GM23338 (cell line): ENCODE measurements around the gene WASF2. TPM values are rescaled to one million over a fixed set of nuclear protein-coding genes. Genes with fewer than 3 reads are reported as not detected.

Experiments used
- ATAC-seq: fragments of 200-7000 bp; cut with Tn5 transposase; 3 replicates; pipeline ENCODE4 v1.9.1; 2020
- DNase-seq: peaks from one replicate; pipeline ENCODE4 v3.0.0-alpha.2; 2015; ENCODE audit warnings: low spot score
- H2AFZ ChIP-seq: fragments of 200-600 bp; sonication (generic); 2 replicates; pipeline ENCODE4 v1.8.0; 2016; ENCODE audit warnings: antibody characterized with exemption, mild to moderate bottlenecking, moderate library complexity
- H3F3A ChIP-seq: fragments of 200-600 bp; sonication (generic); replicated peaks from 2 replicates; pipeline ENCODE4 v1.8.0; 2017; ENCODE audit warnings: antibody characterized with exemption, mixed run types, low read depth
- H3K27ac ChIP-seq: fragments of 200-600 bp; sonication (generic); 2 replicates; pipeline ENCODE4 v1.6.1; 2016; ENCODE audit warnings: low read depth
- H3K27me3 ChIP-seq: fragments of 200-600 bp; sonication (generic); 2 replicates; pipeline ENCODE4 v1.8.0; 2016; ENCODE audit warnings: mild to moderate bottlenecking, mixed run types, moderate library complexity; ENCODE audit not compliant: insufficient read depth
- H3K36me3 ChIP-seq: fragments of 200-600 bp; sonication (generic); 2 replicates; pipeline ENCODE4 v1.8.0; 2016; ENCODE audit warnings: mild to moderate bottlenecking; ENCODE audit not compliant: insufficient read depth
- H3K4me1 ChIP-seq: fragments of 200-600 bp; sonication (generic); 2 replicates; pipeline ENCODE4 v1.8.0; 2016; ENCODE audit warnings: mild to moderate bottlenecking, moderate library complexity; ENCODE audit not compliant: insufficient read depth
- H3K4me2 ChIP-seq: fragments of 200-600 bp; sonication (generic); 2 replicates; pipeline ENCODE4 v1.7.1; 2017; ENCODE audit warnings: mixed run types
- H3K4me3 ChIP-seq: fragments of 200-600 bp; sonication (generic); 2 replicates; pipeline ENCODE4 v1.6.1; 2016; ENCODE audit warnings: mixed run types
- H3K79me2 ChIP-seq: fragments of 200-600 bp; sonication (generic); replicated peaks from 2 replicates; pipeline ENCODE4 v1.8.0; 2017; ENCODE audit warnings: mild to moderate bottlenecking; ENCODE audit not compliant: insufficient read depth
- H3K9me2 ChIP-seq: fragments of 200-600 bp; sonication (generic); 2 replicates; pipeline ENCODE4 v1.8.0; 2017; ENCODE audit not compliant: insufficient read depth
- H4K20me1 ChIP-seq: fragments of 200-600 bp; sonication (generic); replicated peaks from 2 replicates; pipeline ENCODE4 v1.8.0; 2017; ENCODE audit warnings: mild to moderate bottlenecking; ENCODE audit not compliant: insufficient read depth
- H3K27ac Mint-ChIP-seq: 2 replicates; pipeline ENCODE4 v1.8.0; 2020; ENCODE audit warnings: inconsistent platforms, mild to moderate bottlenecking, moderate library complexity, mixed read lengths
- H3K27me3 Mint-ChIP-seq: 3 replicates; pipeline ENCODE4 v1.8.0; 2022; ENCODE audit warnings: low read depth, mild to moderate bottlenecking, moderate library complexity, mixed read lengths, inconsistent platforms; ENCODE audit not compliant: insufficient read depth, poor library complexity
- H3K36me3 Mint-ChIP-seq: 3 replicates; pipeline ENCODE4 v1.8.0; 2021; ENCODE audit warnings: low read depth, mild to moderate bottlenecking, inconsistent platforms, moderate library complexity, mixed read lengths
- H3K4me1 Mint-ChIP-seq: 3 replicates; pipeline ENCODE4 v1.8.0; 2020; ENCODE audit warnings: mild to moderate bottlenecking, inconsistent platforms, mixed read lengths
- H3K4me3 Mint-ChIP-seq: 3 replicates; pipeline ENCODE4 v1.8.0; 2021; ENCODE audit warnings: moderate library complexity, mild to moderate bottlenecking, inconsistent platforms, mixed read lengths
- H3K9me3 Mint-ChIP-seq: 3 replicates; pipeline ENCODE4 v1.8.0; 2020; ENCODE audit warnings: moderate library complexity, mild to moderate bottlenecking, inconsistent platforms, mixed read lengths
- CREB1 ChIP-seq: fragments of 250-450 bp; sonication (Bioruptor Pico); IDR thresholded peaks from 2 replicates; pipeline ENCODE4 v1.5.0; 2020; ENCODE audit warnings: low read depth, mild to moderate bottlenecking, moderate library complexity
- CTCF ChIP-seq, 2 experiments: fragments of 200-600 bp in 1 of 2; sonication (generic) in 1 of 2; conservative IDR thresholded peaks; 2 replicates each; pipeline versions ENCODE4 v1.5.1 to v1.6.1; 2016 to 2017; ENCODE audit warnings: antibody characterized with exemption in 2 of 2, low read depth in 2 of 2, mild to moderate bottlenecking in 2 of 2, moderate library complexity in 1 of 2
- EZH2 ChIP-seq: fragments of 200-600 bp; sonication (generic); IDR thresholded peaks from one replicate; pipeline ENCODE4 v1.8.0; 2017; ENCODE audit warnings: antibody characterized with exemption, mild to moderate bottlenecking, low read depth; ENCODE audit not compliant: unreplicated experiment
- EZH2phosphoT487 ChIP-seq: fragments of 200-600 bp; sonication (generic); IDR thresholded peaks from one replicate; pipeline ENCODE4 v1.8.1; 2018; ENCODE audit warnings: antibody characterized with exemption; ENCODE audit not compliant: unreplicated experiment
- JUNB ChIP-seq: IDR thresholded peaks from one replicate; pipeline ENCODE4 v1.6.1; 2016; ENCODE audit warnings: antibody characterized with exemption; ENCODE audit not compliant: unreplicated experiment
- POLR2AphosphoS5 ChIP-seq: IDR thresholded peaks from 2 replicates; pipeline ENCODE4 v1.6.1; 2016; ENCODE audit warnings: antibody characterized with exemption, low read depth
- ZNF114 ChIP-seq: fragments of 250-450 bp; sonication (Bioruptor Pico); IDR thresholded peaks from 2 replicates; pipeline ENCODE4 v1.5.0; 2020; ENCODE audit warnings: mild to moderate bottlenecking, moderate library complexity
- ZNF331 ChIP-seq: fragments of 250-450 bp; sonication (Bioruptor Pico); IDR thresholded peaks from 2 replicates; pipeline ENCODE4 v1.5.0; 2020; ENCODE audit warnings: low read depth, mild to moderate bottlenecking, moderate library complexity
- ZNF462 ChIP-seq: fragments of 250-450 bp; sonication (Bioruptor Pico); IDR thresholded peaks from 2 replicates; pipeline ENCODE4 v1.5.0; 2020; ENCODE audit warnings: mild to moderate bottlenecking, moderate library complexity
- polyA plus RNA-seq: library from polyadenylated mRNA; unstranded; fragments of >200 nt; fragmentation: Nextera tagmentation; extraction: Ambion mirVana; gene quantifications from 2 replicates; pipeline ENCODE4 v1.2.1, GENCODE V29; 2016
- total RNA-seq: library from RNA; depleted of rRNA; stranded (reverse); fragments of >200 nt; shearing (Covaris generic); gene quantifications from 2 replicates; pipeline ENCODE4 v1.2.3, GENCODE V29; 2014

WASF2 gene
- total and polyA plus RNA-seq, 2 experiments from 2014 or later: 40.9 to 95.6 TPM

GRCh38 chr1:27447399-27447798 is 42.6 kb downstream of the WASF2 start:
- Histone ChIP-seq H3K27me3 (no peaks in the 10 kb centered on the region), H3K4me3 (no peak overlapping the region), H3K27ac (no peak overlapping the region), H3K4me2 (no peak overlapping the region), H3K4me1 (0 out of 2 replicates have a peak, but pooled peaks cover 6% of the 10 kb centered on the region), H3K36me3 (no peaks in the 10 kb centered on the region), H3F3A (peaks cover 8% of the 10 kb centered on the region; the same call in 1 of the 2 replicates), H3K9me2 (no peaks in the 10 kb centered on the region), H4K20me1 (peaks cover 22% of the 10 kb centered on the region), H3K79me2 (peaks cover 38% of the 10 kb centered on the region), H2AFZ (no peak overlapping the region)
- Mint-ChIP-seq H3K4me3 (no peak overlapping the region), H3K27ac (no peak overlapping the region), H3K4me1 (peaks cover 27% of the 10 kb centered on the region), H3K36me3 (0 out of 3 replicates have a peak, but pooled peaks cover 3% of the 10 kb centered on the region), H3K9me3 (no peaks in the 10 kb centered on the region), H3K27me3 (peaks cover 4% of the 10 kb centered on the region)
- ATAC-seq (no peak), DNase-seq (no peak)
- no peak for TF ChIP-seq ZNF114 (CRISPR knock-in tag)
- no peak for TF ChIP-seq POLR2AphosphoS5
- TF ChIP-seq CTCF (conservative IDR thresholded peaks at IDR 0.05; ENCODE audit: low read depth in 2 of 2): no peak

- H3K36me3 ChIP-seq: no peaks in the 10 kb centered on the region
- TF ChIP-seq CREB1 (no peak), EZH2phosphoT487 (no peak), ZNF331 (no peak), POLR2AphosphoS5 (no peak), EZH2 (no peak), CTCF (conservative IDR thresholded peaks at IDR 0.05; ENCODE audit: low read depth in 2 of 2) (no peak), ZNF462 (no peak), JUNB (no peak)
Observed at GRCh38 chr1:27446496-27447020, 43.4 kb downstream of the WASF2 start.

More at GRCh38 chr1:27446496-27447020, 43.4 kb downstream of the WASF2 start:
- peaks cover 8% of the 10 kb centered on the region; the same call in 1 of the 2 replicates for H3F3A ChIP-seq
- Mint-ChIP-seq H3K4me3 (no peak overlapping the region), H3K36me3 (0 out of 3 replicates have a peak, but pooled peaks cover 3% of the 10 kb centered on the region), H3K27ac (no peak overlapping the region), H3K27me3 (peaks cover 4% of the 10 kb centered on the region), H3K9me3 (no peaks in the 10 kb centered on the region), H3K4me1 (peaks cover 26% of the 10 kb centered on the region)
- DNase-seq (no peak), ATAC-seq (no peak)
- H3K79me2 ChIP-seq: peaks cover 38% of the 10 kb centered on the region
- H3K27me3 ChIP-seq: no peaks in the 10 kb centered on the region
- no peaks in the 10 kb centered on the region for H3K9me2 ChIP-seq
- no peak overlapping the region for H3K4me3 ChIP-seq
- H4K20me1 ChIP-seq: peaks cover 22% of the 10 kb centered on the region
- 0 out of 2 replicates have a peak, but pooled peaks cover 6% of the 10 kb centered on the region for H3K4me1 ChIP-seq
- H2AFZ ChIP-seq: no peak overlapping the region
- no peak overlapping the region for H3K4me2 ChIP-seq
- no peak overlapping the region; the same call in 1 of the 2 replicates for H3K27ac ChIP-seq
